ENCODE results near the gene SH3BP1. TPM values are rescaled to one million over a fixed set of nuclear protein-coding genes. Genes with fewer than 3 reads are reported as not detected.
A peak's percentile ranks its signal among the peaks of the same experiment; 100 is the strongest.

Gene SH3BP1
- total and polyA plus RNA-seq, 8 donors: 2.0 to 9.3 (median 3.9) TPM

DNA sequence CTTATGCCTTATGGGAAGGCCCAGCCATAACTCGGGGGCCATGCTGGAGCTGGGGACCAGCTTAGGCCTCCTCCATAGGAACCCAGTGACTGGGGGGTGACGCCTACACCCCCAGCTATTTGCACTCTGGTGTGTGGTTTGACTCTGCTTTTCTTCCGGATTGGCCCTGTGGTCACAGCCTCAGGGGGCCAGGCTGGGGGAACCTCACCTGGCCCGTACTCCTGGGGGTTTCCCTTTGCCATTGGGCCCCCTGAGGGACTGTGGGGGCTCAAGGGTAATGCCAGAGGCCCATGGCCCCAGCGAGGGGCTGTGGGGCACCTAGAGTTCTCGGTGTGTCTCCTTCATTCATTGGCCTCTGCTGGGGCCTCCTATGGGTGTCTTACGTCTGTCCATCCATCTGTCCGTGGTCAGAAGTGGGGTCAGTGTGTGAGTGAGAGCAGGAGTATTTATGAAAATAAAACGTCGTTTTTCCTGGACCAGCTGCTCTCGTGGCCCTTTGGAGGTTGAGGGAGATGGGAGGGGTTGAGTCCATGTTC, 6.3 kb upstream of the SH3BP1 start:
- TF ChIP-seq, protein P1, sequence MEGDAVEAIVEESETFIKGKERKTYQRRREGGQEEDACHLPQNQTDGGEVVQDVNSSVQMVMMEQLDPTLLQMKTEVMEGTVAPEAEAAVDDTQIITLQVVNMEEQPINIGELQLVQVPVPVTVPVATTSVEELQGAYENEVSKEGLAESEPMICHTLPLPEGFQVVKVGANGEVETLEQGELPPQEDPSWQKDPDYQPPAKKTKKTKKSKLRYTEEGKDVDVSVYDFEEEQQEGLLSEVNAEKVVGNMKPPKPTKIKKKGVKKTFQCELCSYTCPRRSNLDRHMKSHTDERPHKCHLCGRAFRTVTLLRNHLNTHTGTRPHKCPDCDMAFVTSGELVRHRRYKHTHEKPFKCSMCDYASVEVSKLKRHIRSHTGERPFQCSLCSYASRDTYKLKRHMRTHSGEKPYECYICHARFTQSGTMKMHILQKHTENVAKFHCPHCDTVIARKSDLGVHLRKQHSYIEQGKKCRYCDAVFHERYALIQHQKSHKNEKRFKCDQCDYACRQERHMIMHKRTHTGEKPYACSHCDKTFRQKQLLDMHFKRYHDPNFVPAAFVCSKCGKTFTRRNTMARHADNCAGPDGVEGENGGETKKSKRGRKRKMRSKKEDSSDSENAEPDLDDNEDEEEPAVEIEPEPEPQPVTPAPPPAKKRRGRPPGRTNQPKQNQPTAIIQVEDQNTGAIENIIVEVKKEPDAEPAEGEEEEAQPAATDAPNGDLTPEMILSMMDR (IDR thresholded peaks at IDR 0.05): no peak
- no peaks in the 10 kb centered on the region for H3K27me3 ChIP-seq
- no peak for DNase-seq
- ATAC-seq: no peak
- peak overlapping the region in 3 of 4 donors; percentile 22 to 61 (median 44) for H3K27ac ChIP-seq
- no peak for FAIRE-seq
- peaks cover 0 to 7% (median 5%) of the 10 kb centered on the region in 3 donors for H3K36me3 ChIP-seq
- intact Hi-C loops (cut with DNase I): no loop called here
- no peaks in the 10 kb centered on the region for H3K4me1 ChIP-seq
- WGBS, 2 donors: 74 to 78% methylated on average over 11 of the region's 11 CpGs
- H3K4me3 ChIP-seq: no peak overlapping the region
- no peaks in the 10 kb centered on the region for H3K9me3 ChIP-seq

GRCh38 chr22:37633625-37634416, 5.6 kb upstream of the SH3BP1 start:
- Histone ChIP-seq H3K27ac (peak overlapping the region in 3 of 4 donors; percentile 16 to 61 (median 52)), H3K27me3 (no peaks in the 10 kb centered on the region), H3K9me3 (no peaks in the 10 kb centered on the region), H3K36me3 (peaks cover 0 to 7% (median 5%) of the 10 kb centered on the region in 3 donors), H3K4me3 (no peak overlapping the region), H3K4me1 (no peaks in the 10 kb centered on the region)
- WGBS, 2 donors: 45 to 48% methylated on average over 24 of the region's 24 CpGs
- DNase-seq: peak in 3 of 6 donors; percentile 47 to 67 (median 60)
- TF ChIP-seq, protein P1 (IDR thresholded peaks at IDR 0.05): no peak
- FAIRE-seq: no peak
- intact Hi-C loops (cut with DNase I): no loop called here
- ATAC-seq: peak; percentile 14 to 80 (median 68)

DNA sequence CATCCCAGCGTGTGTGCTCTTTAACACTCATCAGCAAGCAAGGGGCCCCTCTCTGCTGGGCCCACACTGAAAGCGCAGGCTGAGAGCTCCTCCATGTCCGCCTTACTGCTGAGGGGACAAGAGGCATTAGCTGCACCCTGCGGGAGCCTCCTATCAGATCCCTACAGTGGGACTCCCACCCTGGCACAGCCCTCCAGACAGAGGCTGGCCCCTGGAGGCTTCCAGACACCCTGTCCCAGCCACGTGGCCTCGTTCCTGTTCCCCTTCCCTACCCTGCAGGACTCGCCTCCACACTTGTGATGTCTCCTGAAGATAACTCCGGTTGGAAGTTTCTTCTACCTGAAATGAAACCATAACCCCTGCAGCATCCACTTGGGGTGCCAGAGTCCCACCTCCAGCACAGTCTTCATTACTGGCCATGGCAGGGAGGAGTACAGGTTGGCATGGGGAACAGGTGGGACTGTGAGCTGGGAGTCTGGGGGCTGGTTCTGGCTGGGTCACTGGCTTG, 5.0 kb upstream of the SH3BP1 start:
- 67 to 68% methylated on average over 8 of the region's 8 CpGs for WGBS, 2 donors
- Histone ChIP-seq H3K27ac (peak overlapping the region in 3 of 4 donors; percentile 16 to 61 (median 52)), H3K4me1 (peaks cover 0 to 4% (median 0%) of the 10 kb centered on the region in 3 donors)

GRCh38 chr22:37635157-37635556, 4.3 kb upstream of the SH3BP1 start:
- intact Hi-C loops (cut with DNase I): no loop called here
- Histone ChIP-seq H3K36me3 (peaks cover 0 to 5% (median 0%) of the 10 kb centered on the region in 3 donors), H3K4me3 (no peak overlapping the region), H3K27me3 (no peaks in the 10 kb centered on the region), H3K4me1 (peaks cover 0 to 7% (median 3%) of the 10 kb centered on the region in 3 donors), H3K9me3 (no peaks in the 10 kb centered on the region), H3K27ac (no peak overlapping the region)
- TF ChIP-seq, protein P1 (IDR thresholded peaks at IDR 0.05): no peak
- DNase-seq (no peak), ATAC-seq (no peak), FAIRE-seq (no peak)
- 87 to 89% methylated on average over 7 of the region's 7 CpGs for WGBS, 2 donors

More for the DNA sequence above, 5.0 kb upstream of the SH3BP1 start:
- Histone ChIP-seq H3K27me3 (no peaks in the 10 kb centered on the region), H3K4me3 (no peak overlapping the region), H3K36me3 (peaks cover 0 to 5% (median 3%) of the 10 kb centered on the region in 3 donors), H3K9me3 (no peaks in the 10 kb centered on the region)
- TF ChIP-seq, protein P1 (IDR thresholded peaks at IDR 0.05): no peak
- FAIRE-seq: no peak
- intact Hi-C loops (cut with DNase I): no loop called here
- peak in 3 of 4 donors; percentile 1 to 3 (median 2) for ATAC-seq
- no peak for DNase-seq
